ENCODE data around the gene TGFBI. TPM values are rescaled to one million over a fixed set of nuclear protein-coding genes. Genes with fewer than 3 reads are reported as not detected.
A peak's percentile ranks its signal among the peaks of the same experiment; 100 is the strongest.

Gene TGFBI
- total and polyA plus RNA-seq, 2 donors: 220 to 394 TPM

DNA sequence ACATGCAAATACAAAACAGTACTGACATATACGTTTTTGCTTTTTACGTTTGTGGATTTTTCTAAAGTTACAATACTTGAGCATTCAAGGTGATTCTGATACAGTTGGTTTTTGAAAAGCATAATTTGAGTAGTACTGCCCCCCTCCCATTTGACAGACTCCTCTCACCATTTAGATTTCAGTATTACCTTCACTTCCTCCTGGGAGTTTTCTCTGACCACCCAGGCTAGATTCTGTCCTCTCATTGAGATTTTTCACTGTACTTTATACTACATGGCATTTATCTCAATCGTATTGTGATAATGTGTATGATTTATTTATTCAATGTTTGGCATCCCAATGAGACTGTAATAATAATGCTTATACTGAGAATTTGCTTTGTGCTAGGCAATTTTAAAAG lies 71.1 kb downstream of the TGFBI start:
- H3K27ac ChIP-seq (ENCODE audit: low read depth): no peak overlapping the region
- DNase-seq (ENCODE audit: extremely low spot score): no peak
- 83% methylated on average over 3 of the region's 3 CpGs for WGBS
- peaks cover 1% of the 10 kb centered on the region for H3K4me1 ChIP-seq (ENCODE audit: insufficient read depth)
- H3K4me3 ChIP-seq (ENCODE audit: low read depth, low read length): no peak overlapping the region
- no peaks in the 10 kb centered on the region for H3K36me3 ChIP-seq (ENCODE audit: insufficient read depth)

DNA sequence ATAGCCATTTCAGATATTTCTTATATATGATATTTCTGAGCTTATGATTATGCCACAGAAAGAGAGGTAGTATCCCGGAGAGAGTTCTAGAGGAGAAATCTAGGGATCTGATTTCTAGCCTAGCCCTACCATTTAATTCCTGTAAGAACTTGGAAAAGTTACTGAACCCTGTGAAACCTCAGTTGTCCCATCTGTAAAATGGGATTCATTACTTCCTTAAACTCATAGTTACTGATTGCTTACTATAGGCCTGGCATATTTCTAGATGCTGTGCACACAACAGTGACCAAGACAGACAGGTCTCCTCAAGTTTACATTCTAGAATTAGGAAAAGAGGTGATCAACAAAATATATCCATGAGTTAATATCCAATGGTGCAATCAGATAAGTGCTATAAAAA lies 73.1 kb downstream of the TGFBI start:
- H3K27ac ChIP-seq (ENCODE audit: low read depth): no peak overlapping the region
- peaks cover 1% of the 10 kb centered on the region for H3K4me1 ChIP-seq (ENCODE audit: insufficient read depth)
- no peak overlapping the region for H3K4me3 ChIP-seq (ENCODE audit: low read depth, low read length)
- H3K36me3 ChIP-seq (ENCODE audit: insufficient read depth): no peaks in the 10 kb centered on the region
- 100% methylated on average over 1 of the region's 1 CpG for WGBS
- no peak for DNase-seq (ENCODE audit: extremely low spot score)

DNA sequence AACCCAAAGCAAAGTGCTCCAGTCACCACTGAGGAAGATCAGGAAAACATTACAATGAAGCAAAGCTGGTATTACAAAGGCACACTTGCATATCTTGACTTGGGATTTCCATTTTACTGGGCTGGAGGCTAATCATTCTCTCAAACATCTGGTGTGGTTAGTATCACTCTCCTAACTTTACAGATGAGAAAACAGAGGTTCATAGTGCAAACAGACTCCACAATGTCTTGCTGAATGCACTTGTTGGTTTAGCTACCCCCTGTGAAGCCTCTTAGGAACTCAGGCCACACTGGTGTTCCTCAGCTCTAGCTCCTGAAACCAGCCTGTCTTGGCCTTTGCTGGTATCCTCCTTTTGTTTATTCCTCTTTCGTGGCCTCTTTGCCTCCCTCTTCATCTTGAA lies 74.3 kb downstream of the TGFBI start:
- Histone ChIP-seq H3K4me3 (ENCODE audit: low read depth, low read length) (no peak overlapping the region), H3K36me3 (ENCODE audit: insufficient read depth) (no peaks in the 10 kb centered on the region), H3K27ac (ENCODE audit: low read depth) (no peak overlapping the region), H3K4me1 (ENCODE audit: insufficient read depth) (peaks cover 1% of the 10 kb centered on the region)
- WGBS: 95% methylated on average over 1 of the region's 1 CpG
- DNase-seq (ENCODE audit: extremely low spot score): no peak

DNA sequence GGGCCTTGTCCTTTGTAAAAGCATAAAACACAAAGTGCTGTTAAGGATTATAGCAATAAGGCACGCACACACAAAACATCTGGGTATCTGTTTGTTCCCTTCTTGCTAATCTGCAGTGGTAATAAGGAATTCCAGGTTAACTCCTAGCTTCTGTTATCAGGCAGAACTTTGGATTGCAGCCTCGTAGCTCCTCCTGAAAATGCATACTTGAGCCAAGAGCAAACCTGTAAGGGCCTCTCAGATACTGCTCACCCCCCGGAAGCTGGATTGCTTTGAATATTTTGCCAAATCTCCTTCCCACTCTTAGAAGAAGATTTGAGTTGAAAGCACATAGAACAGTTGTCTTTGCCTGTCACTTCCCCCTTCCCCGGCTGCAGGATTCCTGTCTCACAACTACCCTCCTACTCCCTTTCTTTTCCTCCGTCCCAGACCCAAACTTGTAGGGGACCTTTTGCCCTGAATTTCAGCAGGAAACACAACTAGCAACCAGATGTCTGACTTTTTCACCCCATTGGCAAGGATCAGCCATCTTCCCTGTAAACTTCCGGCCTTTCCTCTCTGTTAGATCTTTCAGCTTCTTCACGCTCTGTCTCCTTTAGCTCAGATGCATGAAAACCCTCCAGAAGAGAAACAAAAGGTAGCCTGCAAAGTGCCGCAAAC lies 75.6 kb downstream of the TGFBI start:
- H3K4me3 ChIP-seq (ENCODE audit: low read depth, low read length): no peak overlapping the region
- no peaks in the 10 kb centered on the region for H3K36me3 ChIP-seq (ENCODE audit: insufficient read depth)
- H3K4me1 ChIP-seq (ENCODE audit: insufficient read depth): peaks cover 1% of the 10 kb centered on the region
- H3K27ac ChIP-seq (ENCODE audit: low read depth): no peak overlapping the region
- 57% methylated on average over 8 of the region's 8 CpGs for WGBS
- no peak for DNase-seq (ENCODE audit: extremely low spot score)

DNA sequence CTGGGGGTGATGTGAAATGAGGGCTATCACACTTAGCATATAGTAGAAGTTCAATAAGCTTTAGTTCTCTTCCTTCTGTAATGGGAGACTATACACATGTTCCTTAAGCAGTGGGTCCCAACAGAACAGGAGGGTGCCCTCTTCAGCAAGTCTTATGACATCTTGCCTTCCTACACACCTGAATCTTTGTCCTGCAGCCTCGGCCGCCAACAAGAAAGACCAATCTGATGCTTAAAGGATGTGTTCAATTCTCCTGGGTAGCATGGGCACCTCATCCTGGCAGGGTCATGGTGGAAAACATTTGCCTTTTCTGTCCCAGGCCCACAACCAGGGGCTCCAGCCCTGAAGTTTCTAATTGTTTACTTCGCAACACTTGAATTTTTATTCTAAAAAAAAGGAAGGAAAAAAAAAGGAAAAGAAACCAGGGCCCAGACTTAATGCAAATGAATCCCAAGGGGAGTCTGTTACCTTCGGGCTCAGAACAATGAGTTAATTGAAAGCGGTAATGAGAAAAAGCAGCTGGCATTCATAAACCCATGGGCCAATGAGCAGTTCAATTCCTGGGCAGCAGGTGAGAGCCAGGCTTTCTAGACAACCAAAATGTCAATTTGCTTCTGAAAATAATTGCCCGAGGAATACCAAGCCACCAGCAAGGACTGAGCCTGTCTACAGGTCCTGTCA lies 77.7 kb downstream of the TGFBI start:
- no peak for DNase-seq (ENCODE audit: extremely low spot score)
- H3K27ac ChIP-seq (ENCODE audit: low read depth): no peak overlapping the region
- H3K36me3 ChIP-seq (ENCODE audit: insufficient read depth): no peaks in the 10 kb centered on the region
- H3K4me1 ChIP-seq (ENCODE audit: insufficient read depth): peaks cover 1% of the 10 kb centered on the region
- WGBS: 85% methylated on average over 6 of the region's 6 CpGs
- no peak overlapping the region for H3K4me3 ChIP-seq (ENCODE audit: low read depth, low read length)

DNA sequence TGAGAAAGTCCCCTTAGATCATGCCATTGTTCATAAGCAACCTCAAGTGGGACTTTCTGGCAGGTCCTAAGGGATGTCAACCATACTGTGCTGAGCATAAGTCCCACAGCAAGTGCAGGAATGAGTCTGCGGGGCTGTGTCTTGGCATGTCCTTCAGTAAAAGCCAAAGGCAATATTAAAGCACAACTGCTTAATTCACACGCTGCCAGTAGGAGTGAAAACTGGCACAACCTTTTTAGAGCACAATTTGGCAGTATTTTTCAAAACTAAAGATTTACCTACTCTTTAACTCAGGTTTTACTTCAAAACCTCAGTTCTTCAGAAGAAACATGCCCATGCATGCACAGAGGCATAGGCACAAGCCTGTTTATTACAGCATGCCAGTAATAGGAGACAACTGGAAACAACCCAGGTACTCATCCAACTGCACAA lies 79.4 kb downstream of the TGFBI start:
- Histone ChIP-seq H3K4me1 (ENCODE audit: insufficient read depth) (peaks cover 1% of the 10 kb centered on the region), H3K36me3 (ENCODE audit: insufficient read depth) (no peaks in the 10 kb centered on the region), H3K4me3 (ENCODE audit: low read depth, low read length) (no peak overlapping the region), H3K27ac (ENCODE audit: low read depth) (no peak overlapping the region)
- no peak for DNase-seq (ENCODE audit: extremely low spot score)
- WGBS: 79% methylated on average over 2 of the region's 2 CpGs

DNA sequence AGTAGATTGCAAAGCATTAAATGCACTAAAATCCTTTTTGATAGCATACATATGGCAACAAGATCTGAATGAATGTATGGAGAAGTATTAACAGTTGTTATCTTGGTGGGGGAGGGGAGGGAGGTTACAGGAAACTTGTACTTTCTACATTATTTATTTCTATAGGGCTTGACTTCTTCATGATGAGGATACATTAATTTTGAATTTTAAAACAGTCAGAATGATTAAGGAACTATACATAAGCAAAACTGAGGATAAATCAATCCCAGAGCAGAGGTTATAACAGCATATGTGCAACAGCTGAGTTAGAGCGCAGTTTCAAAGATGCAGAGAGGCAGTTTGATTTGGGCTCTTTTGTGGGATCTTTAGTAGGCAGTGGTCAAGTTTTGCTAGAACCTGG lies 80.0 kb downstream of the TGFBI start:
- Histone ChIP-seq H3K27ac (ENCODE audit: low read depth) (no peak overlapping the region), H3K4me1 (ENCODE audit: insufficient read depth) (peaks cover 1% of the 10 kb centered on the region), H3K36me3 (ENCODE audit: insufficient read depth) (no peaks in the 10 kb centered on the region), H3K4me3 (ENCODE audit: low read depth, low read length) (no peak overlapping the region)
- WGBS: 92% methylated on average over 1 of the region's 1 CpG
- DNase-seq (ENCODE audit: extremely low spot score): no peak

DNA sequence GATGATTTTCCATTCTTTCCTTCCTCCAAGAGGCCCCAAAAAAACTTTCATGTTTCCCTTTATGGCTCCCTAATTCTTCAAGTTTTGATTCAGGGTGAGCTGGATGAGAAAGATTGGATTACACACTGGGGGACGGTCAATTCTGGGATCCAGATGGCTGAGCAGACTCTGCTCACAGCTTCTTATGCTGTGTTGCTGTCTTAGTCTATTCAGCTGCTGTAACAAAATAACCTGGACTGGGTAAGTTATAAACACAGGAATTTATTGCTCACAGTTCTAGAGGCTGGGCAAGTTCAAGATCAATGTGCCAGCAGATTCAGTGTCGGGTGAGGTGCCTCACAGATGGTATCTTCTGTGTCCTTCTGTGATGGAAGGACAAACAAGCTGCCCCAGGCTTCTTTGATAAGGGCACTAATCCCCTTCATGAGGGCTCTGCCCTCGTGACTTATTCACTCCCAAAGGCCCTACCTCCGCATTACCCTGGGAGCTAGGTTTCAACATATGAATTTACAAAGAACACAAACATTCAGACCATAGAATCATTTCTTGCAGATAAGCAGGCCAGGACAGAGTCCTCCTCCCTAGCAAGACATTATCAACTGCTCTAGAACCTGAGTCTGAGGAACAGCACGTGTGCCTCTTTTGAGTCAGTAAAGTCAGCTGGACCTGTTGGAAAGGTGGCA lies 80.8 kb downstream of the TGFBI start:
- Histone ChIP-seq H3K4me3 (ENCODE audit: low read depth, low read length) (no peak overlapping the region), H3K36me3 (ENCODE audit: insufficient read depth) (no peaks in the 10 kb centered on the region), H3K27ac (ENCODE audit: low read depth) (no peak overlapping the region), H3K4me1 (ENCODE audit: insufficient read depth) (no peaks in the 10 kb centered on the region)
- 92% methylated on average over 5 of the region's 5 CpGs for WGBS
- DNase-seq (ENCODE audit: extremely low spot score): no peak

Small RNA genes within 50 kb of the gene (small RNA-seq; reads per million reads assigned to genes)
- 0.74 reads per million, percentile 65 among the genes with 10 or more reads in this experiment for gene VTRNA2-1

Other genes with a start within 250 kb of the TGFBI start
- gene SLC25A48, start 194.3 kb upstream of the TGFBI start, total RNA-seq: 0.37 TPM
- gene SLC25A48, start 194.3 kb upstream of the TGFBI start, polyA plus RNA-seq: 0.04 TPM
- not detected for gene IL9, start 133.1 kb upstream of the TGFBI start, total RNA-seq
- gene IL9, start 133.1 kb upstream of the TGFBI start, polyA plus RNA-seq: not detected
- not detected for gene LECT2, start 74.0 kb upstream of the TGFBI start, total RNA-seq
- gene LECT2, start 74.0 kb upstream of the TGFBI start, polyA plus RNA-seq: not detected
- 167 TPM for gene SMAD5, start 103.9 kb downstream of the TGFBI start, total RNA-seq
- gene SMAD5, start 103.9 kb downstream of the TGFBI start, polyA plus RNA-seq: 20.4 TPM
- not detected for gene SMIM32, start 164.2 kb downstream of the TGFBI start, total RNA-seq
- gene SMIM32, start 164.2 kb downstream of the TGFBI start, polyA plus RNA-seq: 0.09 TPM

Data from urinary bladder (tissue), 4 donors.